AG04449 (cell line): Measurements from ENCODE around the gene RASA2.

Source experiments
- CTCF ChIA-PET: fragments of 350-600 bp; formaldehyde crosslinking; extraction: SDS; loops from one replicate; lab custom pipeline; 2021; ENCODE audit warnings: antibody characterized with exemption; lab: Yijun Ruan, JAX
- POLR2A ChIA-PET: fragments of 400-600, 350-600 bp; formaldehyde crosslinking; extraction: SDS; loops from one replicate; lab custom pipeline; 2020; ENCODE audit warnings: antibody characterized with exemption, inconsistent platforms; lab: Yijun Ruan, JAX
- DNase-seq: peaks from one replicate; pipeline ENCODE4 v3.0.0-alpha.2; 2010; ENCODE audit warnings: low read depth, low spot score
- H3K4me3 ChIP-seq: 2 replicates; pipeline ENCODE4 v1.5.1; 2011; ENCODE audit warnings: low read depth, mild to moderate bottlenecking, control low read depth, low read length
- CTCF ChIP-seq: IDR thresholded peaks from one replicate; pipeline ENCODE4 v1.5.1; 2011; ENCODE audit warnings: mild to moderate bottlenecking, moderate library complexity, low read length, control low read depth, inconsistent platforms; ENCODE audit not compliant: insufficient read depth; ENCODE audit errors: missing control alignments

Gene RASA2

GRCh38 chr3:141657516-141657915 is 170.7 kb downstream of the RASA2 start:
- no peak for DNase-seq
- POLR2A ChIA-PET, result no interaction called here
- no peak for TF ChIP-seq CTCF
- CTCF ChIA-PET, result interaction anchor here (1.0 to 1.4 kb wide), 3 partner anchors 12 to 14 kb away, joined by 4 read pairs; no protein-coding TSS in a partner anchor
- no peak overlapping the region for H3K4me3 ChIP-seq

DNA sequence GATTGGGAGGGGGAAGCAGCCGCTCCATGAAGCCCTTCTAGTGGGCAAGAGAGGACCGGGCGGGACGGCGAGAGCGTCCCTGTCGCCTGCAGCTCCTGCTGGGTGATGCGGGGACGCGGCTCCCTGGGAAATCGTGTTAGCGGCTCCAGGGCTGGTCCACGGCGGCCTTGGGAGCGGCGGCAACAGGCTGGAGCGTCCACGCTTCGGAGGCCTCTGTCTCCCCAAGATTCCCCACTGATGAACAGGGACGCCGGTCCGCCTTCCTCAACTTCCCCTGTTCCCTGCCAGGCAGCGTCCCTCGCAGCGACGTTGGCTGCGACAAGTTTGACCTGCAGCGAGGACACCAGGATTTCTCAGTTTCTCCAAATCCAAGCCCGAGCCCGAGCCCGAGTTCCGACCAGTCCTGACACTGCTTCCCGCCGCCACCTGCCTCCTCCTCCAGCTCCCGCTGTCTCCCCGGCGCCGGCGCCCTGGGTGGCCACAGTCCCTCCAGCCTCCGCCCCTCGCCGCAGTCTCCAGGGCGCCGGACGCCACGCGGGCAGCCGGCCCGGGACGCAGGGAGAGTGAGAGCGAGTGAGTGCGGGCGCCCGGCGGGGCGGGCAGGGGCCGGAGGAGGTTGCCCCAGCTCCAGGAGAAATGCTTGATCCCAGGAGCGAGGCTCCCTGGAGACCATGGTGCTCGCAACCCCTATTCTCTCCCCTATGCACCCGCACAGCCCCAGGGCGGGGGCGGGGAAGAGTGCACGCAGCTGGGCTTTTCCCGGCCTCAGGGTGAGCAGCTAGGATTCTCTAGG is 173.2 kb downstream of the RASA2 start:
- TF ChIP-seq CTCF, result no peak
- DNase-seq, result no peak
- POLR2A ChIA-PET, result no interaction called here
- CTCF ChIA-PET, result interaction anchor here (0.6 to 1.5 kb wide), 2 partner anchors 16 to 218 kb away, joined by 3 to 7 read pairs; no protein-coding TSS in a partner anchor
- peak overlapping the region; percentile 73 for H3K4me3 ChIP-seq

- POLR2A ChIA-PET, result no interaction called here
- TF ChIP-seq CTCF, result no peak
- H3K4me3 ChIP-seq, result peak overlapping the region; percentile 73
- CTCF ChIA-PET, result interaction anchor here (0.6 to 1.5 kb wide), 2 partner anchors 17 to 219 kb away, joined by 3 to 7 read pairs; no protein-coding TSS in a partner anchor
- DNase-seq, result no peak
Observed at GRCh38 chr3:141660614-141660947, 173.8 kb downstream of the RASA2 start.

DNA sequence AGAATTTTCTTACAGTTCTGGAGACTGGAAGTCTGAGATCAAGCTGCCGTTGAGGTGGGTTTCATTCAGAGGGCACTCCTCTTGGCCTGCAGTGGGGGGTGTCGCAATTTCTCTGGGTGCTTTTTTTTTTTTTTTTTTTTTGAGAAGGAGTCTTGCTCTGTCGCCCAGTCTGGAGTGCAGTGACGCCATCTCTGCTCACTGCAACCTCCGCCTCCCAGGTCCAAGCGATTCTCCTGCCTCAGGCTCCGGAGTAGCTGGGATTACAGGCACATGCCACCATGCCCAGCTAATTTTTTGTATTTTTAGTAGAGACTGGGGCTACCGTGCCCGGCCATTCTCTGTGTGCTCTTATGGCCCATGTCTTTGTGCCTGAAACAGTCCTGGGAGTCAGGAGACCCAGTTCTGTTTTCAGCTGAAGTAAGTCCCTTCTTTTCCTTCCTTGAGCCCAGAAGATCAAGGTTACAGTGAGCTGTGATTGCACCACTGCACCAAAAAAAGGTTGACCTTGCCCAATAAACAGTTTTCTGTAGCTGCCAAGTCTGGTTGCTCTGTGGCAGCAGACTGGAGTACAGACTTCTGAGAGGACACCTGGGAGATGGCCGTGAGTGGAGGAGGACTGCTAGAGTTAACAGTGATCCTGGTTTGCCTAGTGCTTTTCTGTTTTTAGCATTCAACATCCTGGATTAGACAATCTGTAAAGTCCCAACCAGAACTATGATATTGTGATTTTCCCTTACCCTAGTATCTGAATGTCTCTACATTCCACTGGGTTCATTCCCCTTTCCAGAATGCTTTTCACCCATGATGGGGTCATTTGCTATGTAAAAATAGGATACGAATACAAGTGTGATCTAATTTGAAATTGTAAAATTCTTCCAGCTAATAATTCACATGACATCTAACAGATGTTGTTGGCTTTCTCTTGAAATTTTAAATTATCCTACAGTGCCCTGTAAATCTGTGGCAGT is 174.7 kb downstream of the RASA2 start:
- TF ChIP-seq CTCF, result no peak
- CTCF ChIA-PET, result no interaction called here
- POLR2A ChIA-PET, result no interaction called here

GRCh38 chr3:141663993-141664392 is 177.2 kb downstream of the RASA2 start:
- ChIA-PET POLR2A (no interaction called here), CTCF (no interaction called here)
- H3K4me3 ChIP-seq, result no peak overlapping the region
- no peak for DNase-seq
- no peak for TF ChIP-seq CTCF

More for the DNA sequence above, 174.7 kb downstream of the RASA2 start:
- no peak overlapping the region for H3K4me3 ChIP-seq
- no peak for DNase-seq
